Ascending aorta (tissue), 2 donors: ENCODE measurements around the gene CIT. TPM values are rescaled to one million over a fixed set of nuclear protein-coding genes. Genes with fewer than 3 reads are reported as not detected.

Source experiments
- DNase-seq, 2 donors: peaks; one replicate each; pipeline ENCODE4 v3.0.0-alpha.2; 2019; ENCODE audit warnings: low spot score in 2 of 2
- H3K27ac ChIP-seq, 2 donors: fragments of 200-600 bp; sonication (generic); one replicate each; pipeline ENCODE4 v1.5.1; 2016 to 2017; ENCODE audit warnings: mild to moderate bottlenecking in 1 of 2
- H3K27me3 ChIP-seq: fragments of 200-600 bp; sonication (generic); one replicate; pipeline ENCODE4 v1.5.1; 2017
- H3K36me3 ChIP-seq, 2 donors: fragments of 200-600 bp; sonication (generic); one replicate each; pipeline ENCODE4 v1.5.1; 2016
- H3K4me1 ChIP-seq, 2 donors: fragments of 200-600 bp; sonication (generic); one replicate each; pipeline ENCODE4 v1.5.1; 2016 to 2017; ENCODE audit warnings: mild to moderate bottlenecking in 1 of 2
- H3K4me3 ChIP-seq, 2 donors: fragments of 200-600 bp; sonication (generic); one replicate each; pipeline ENCODE4 v1.5.1; 2016 to 2017; ENCODE audit warnings: mild to moderate bottlenecking in 1 of 2
- H3K9me3 ChIP-seq, 2 donors: fragments of 200-600 bp; sonication (generic); one replicate each; pipeline ENCODE4 v1.5.1; 2016
- intact Hi-C: fragments of 100-400 bp; cut with DNase I; formaldehyde crosslinking; loops from one replicate; pipeline ENCODE4 v1.15.1; 2023
- total RNA-seq: library from RNA; depleted of rRNA; stranded (reverse); fragments of >200 nt; gene quantifications from one replicate; pipeline ENCODE4 v1.1.0, GENCODE V29; 2016
- TF ChIP-seq, protein P1 (sequence below), 3 experiments: fragments of 200-600 bp in 2 of 3; fragments of 450-650 bp in 1 of 3; sonication (generic) in 2 of 3; IDR thresholded peaks; one replicate each; pipeline ENCODE4 v1.5.1; 2016 to 2019; ENCODE audit warnings: antibody characterized with exemption in 3 of 3, mild to moderate bottlenecking in 1 of 3, moderate library complexity in 1 of 3

The CIT gene
- total RNA-seq, 1 donor from 2014 or later, result 1.2 TPM

- intact Hi-C loops, result no loop called here
- Histone ChIP-seq H3K4me1 (no peaks in the 10 kb centered on the region), H3K9me3 (no peaks in the 10 kb centered on the region), H3K4me3 (no peak overlapping the region), H3K36me3 (no peaks in the 10 kb centered on the region), H3K27ac (no peak overlapping the region), H3K27me3 (no peaks in the 10 kb centered on the region)
- TF ChIP-seq, protein P1, sequence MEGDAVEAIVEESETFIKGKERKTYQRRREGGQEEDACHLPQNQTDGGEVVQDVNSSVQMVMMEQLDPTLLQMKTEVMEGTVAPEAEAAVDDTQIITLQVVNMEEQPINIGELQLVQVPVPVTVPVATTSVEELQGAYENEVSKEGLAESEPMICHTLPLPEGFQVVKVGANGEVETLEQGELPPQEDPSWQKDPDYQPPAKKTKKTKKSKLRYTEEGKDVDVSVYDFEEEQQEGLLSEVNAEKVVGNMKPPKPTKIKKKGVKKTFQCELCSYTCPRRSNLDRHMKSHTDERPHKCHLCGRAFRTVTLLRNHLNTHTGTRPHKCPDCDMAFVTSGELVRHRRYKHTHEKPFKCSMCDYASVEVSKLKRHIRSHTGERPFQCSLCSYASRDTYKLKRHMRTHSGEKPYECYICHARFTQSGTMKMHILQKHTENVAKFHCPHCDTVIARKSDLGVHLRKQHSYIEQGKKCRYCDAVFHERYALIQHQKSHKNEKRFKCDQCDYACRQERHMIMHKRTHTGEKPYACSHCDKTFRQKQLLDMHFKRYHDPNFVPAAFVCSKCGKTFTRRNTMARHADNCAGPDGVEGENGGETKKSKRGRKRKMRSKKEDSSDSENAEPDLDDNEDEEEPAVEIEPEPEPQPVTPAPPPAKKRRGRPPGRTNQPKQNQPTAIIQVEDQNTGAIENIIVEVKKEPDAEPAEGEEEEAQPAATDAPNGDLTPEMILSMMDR (IDR thresholded peaks at IDR 0.05), result no peak
- no peak for DNase-seq
These were observed 148.7 kb downstream of the CIT start for GRCh38 chr12:119728444-119728745.

GRCh38 chr12:119727600-119728443 lies 149.3 kb downstream of the CIT start:
- H3K9me3 ChIP-seq, result no peaks in the 10 kb centered on the region
- DNase-seq, result no peak
- no peak overlapping the region for H3K27ac ChIP-seq
- H3K27me3 ChIP-seq, result no peaks in the 10 kb centered on the region
- TF ChIP-seq, protein P1 (IDR thresholded peaks at IDR 0.05), result no peak
- H3K36me3 ChIP-seq, result no peaks in the 10 kb centered on the region
- no peak overlapping the region for H3K4me3 ChIP-seq
- H3K4me1 ChIP-seq, result no peaks in the 10 kb centered on the region
- intact Hi-C loops, result no loop called here

GRCh38 chr12:119725523-119725922 lies 151.6 kb downstream of the CIT start:
- TF ChIP-seq, protein P1 (IDR thresholded peaks at IDR 0.05), result no peak
- Histone ChIP-seq H3K27me3 (no peaks in the 10 kb centered on the region), H3K9me3 (no peaks in the 10 kb centered on the region), H3K36me3 (no peaks in the 10 kb centered on the region), H3K27ac (no peak overlapping the region), H3K4me3 (no peak overlapping the region), H3K4me1 (no peaks in the 10 kb centered on the region)
- intact Hi-C loops, result no loop called here
- DNase-seq, result no peak

GRCh38 chr12:119721306-119721705 lies 155.8 kb downstream of the CIT start:
- TF ChIP-seq, protein P1 (IDR thresholded peaks at IDR 0.05), result no peak
- H3K27me3 ChIP-seq, result no peaks in the 10 kb centered on the region
- no peak overlapping the region for H3K4me3 ChIP-seq
- no peak for DNase-seq
- H3K9me3 ChIP-seq, result no peaks in the 10 kb centered on the region
- H3K27ac ChIP-seq, result no peak overlapping the region
- H3K4me1 ChIP-seq, result no peaks in the 10 kb centered on the region
- no peaks in the 10 kb centered on the region for H3K36me3 ChIP-seq
- intact Hi-C loops, result no loop called here

GRCh38 chr12:119720349-119720748 lies 156.8 kb downstream of the CIT start:
- Histone ChIP-seq H3K4me3 (no peak overlapping the region), H3K36me3 (no peaks in the 10 kb centered on the region), H3K27ac (no peak overlapping the region), H3K27me3 (no peaks in the 10 kb centered on the region), H3K4me1 (no peaks in the 10 kb centered on the region), H3K9me3 (no peaks in the 10 kb centered on the region)
- intact Hi-C loops, result no loop called here
- no peak for DNase-seq
- TF ChIP-seq, protein P1 (IDR thresholded peaks at IDR 0.05), result no peak
